Activated CD4-positive, alpha-beta T cell treated with anti-CD3 and anti-CD28 coated beads for 36 hours (primary cell): ENCODE data around the gene GTF2F1. TPM values are rescaled to one million over a fixed set of nuclear protein-coding genes. Genes with fewer than 3 reads are reported as not detected.

Experiments used
- ATAC-seq: fragments of 200-7000 bp; cut with Tn5 transposase; one replicate; pipeline ENCODE4 v1.10.0; 2021; ENCODE audit warnings: mild to moderate bottlenecking, moderate library complexity
- CTCF ChIA-PET: fragments of 350-600 bp; sonication (Branson Sonifier 250); formaldehyde crosslinking; loops from one replicate; lab custom pipeline; 2021; ENCODE audit warnings: antibody characterized with exemption; lab: Charles Lee
- POLR2A ChIA-PET: fragments of 350-600 bp; sonication (Branson Sonifier 250); formaldehyde crosslinking; loops from one replicate; lab custom pipeline; 2021; ENCODE audit warnings: antibody characterized with exemption, inconsistent platforms; lab: Charles Lee
- DNase-seq: peaks from one replicate; pipeline ENCODE4 v3.0.0-alpha.2; 2020
- H3K27ac Mint-ChIP-seq: one replicate; pipeline ENCODE4 v1.8.0; 2021; ENCODE audit warnings: mixed read lengths
- H3K27me3 Mint-ChIP-seq: one replicate; pipeline ENCODE4 v1.8.0; 2021; ENCODE audit warnings: mixed read lengths
- H3K36me3 Mint-ChIP-seq: one replicate; pipeline ENCODE4 v1.8.0; 2021; ENCODE audit warnings: low read depth, mixed read lengths
- H3K4me1 Mint-ChIP-seq: one replicate; pipeline ENCODE4 v1.8.0; 2021; ENCODE audit warnings: mixed read lengths
- H3K4me3 Mint-ChIP-seq: one replicate; pipeline ENCODE4 v1.8.0; 2021; ENCODE audit warnings: mild to moderate bottlenecking, moderate library complexity, mixed read lengths
- H3K9me3 Mint-ChIP-seq: one replicate; pipeline ENCODE4 v1.8.0; 2021; ENCODE audit warnings: low read depth, mixed read lengths
- intact Hi-C, 2 experiments: fragments of 100-400 bp; cut with DNase I in 1 of 2; cut with micrococcal nuclease in 1 of 2; formaldehyde crosslinking; loops; one replicate each; pipeline versions ENCODE4 v1.14.2 to v1.15.1; 2022 to 2024; cut with DNase I, micrococcal nuclease
- total RNA-seq, 2 experiments: library from RNA; stranded (reverse); gene quantifications; one replicate each; pipeline ENCODE4 v1.2.3, GENCODE V29; 2021

The GTF2F1 gene
- total RNA-seq, 2 experiments from 2014 or later, result 60.9 to 78.5 TPM

DNA sequence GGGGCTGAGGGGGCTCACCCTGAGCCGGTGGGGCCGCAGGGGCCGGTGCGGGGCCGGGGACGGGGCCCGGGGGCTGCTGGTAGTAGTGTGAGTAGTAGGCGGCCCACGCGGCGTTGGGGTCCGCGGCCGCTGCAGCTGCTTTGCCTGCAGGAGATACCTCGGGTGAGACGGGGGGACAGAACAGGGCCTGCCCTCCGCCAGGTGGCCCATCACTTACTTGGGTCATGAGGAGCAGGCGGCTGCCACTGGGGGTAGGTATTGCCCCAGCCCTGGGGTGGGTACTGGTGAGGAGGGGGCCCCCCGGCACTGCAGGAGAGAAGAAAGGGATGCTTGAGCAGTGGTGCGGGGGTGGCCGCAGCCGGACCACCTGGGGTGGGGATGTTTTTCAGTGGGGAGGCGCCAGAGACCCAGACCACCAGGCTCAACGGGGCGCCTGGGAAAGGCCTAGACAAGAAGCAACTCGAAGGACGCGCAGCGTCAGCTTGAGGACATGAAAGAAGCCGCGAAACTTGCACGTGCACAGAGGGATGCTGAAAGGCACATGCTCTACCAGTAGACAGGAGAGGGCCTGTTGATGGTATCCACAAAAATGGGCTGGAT, 22.7 kb upstream of the GTF2F1 start:
- ATAC-seq, result no peak
- no peak overlapping the region for H3K4me3 Mint-ChIP-seq
- POLR2A ChIA-PET, result interaction anchor here (0.6 kb wide), 1 partner anchor 512 kb away, joined by 3 read pairs; the partner anchor contains the start of gene NDUFA11
- no peak for DNase-seq
- peaks cover 46% of the 10 kb centered on the region for H3K36me3 Mint-ChIP-seq
- no peak overlapping the region for H3K27ac Mint-ChIP-seq
- intact Hi-C loops, result no loop called here
- CTCF ChIA-PET, result no interaction called here
- H3K9me3 Mint-ChIP-seq, result no peaks in the 10 kb centered on the region
- no peaks in the 10 kb centered on the region for H3K27me3 Mint-ChIP-seq
- peaks cover 2% of the 10 kb centered on the region for H3K4me1 Mint-ChIP-seq

DNA sequence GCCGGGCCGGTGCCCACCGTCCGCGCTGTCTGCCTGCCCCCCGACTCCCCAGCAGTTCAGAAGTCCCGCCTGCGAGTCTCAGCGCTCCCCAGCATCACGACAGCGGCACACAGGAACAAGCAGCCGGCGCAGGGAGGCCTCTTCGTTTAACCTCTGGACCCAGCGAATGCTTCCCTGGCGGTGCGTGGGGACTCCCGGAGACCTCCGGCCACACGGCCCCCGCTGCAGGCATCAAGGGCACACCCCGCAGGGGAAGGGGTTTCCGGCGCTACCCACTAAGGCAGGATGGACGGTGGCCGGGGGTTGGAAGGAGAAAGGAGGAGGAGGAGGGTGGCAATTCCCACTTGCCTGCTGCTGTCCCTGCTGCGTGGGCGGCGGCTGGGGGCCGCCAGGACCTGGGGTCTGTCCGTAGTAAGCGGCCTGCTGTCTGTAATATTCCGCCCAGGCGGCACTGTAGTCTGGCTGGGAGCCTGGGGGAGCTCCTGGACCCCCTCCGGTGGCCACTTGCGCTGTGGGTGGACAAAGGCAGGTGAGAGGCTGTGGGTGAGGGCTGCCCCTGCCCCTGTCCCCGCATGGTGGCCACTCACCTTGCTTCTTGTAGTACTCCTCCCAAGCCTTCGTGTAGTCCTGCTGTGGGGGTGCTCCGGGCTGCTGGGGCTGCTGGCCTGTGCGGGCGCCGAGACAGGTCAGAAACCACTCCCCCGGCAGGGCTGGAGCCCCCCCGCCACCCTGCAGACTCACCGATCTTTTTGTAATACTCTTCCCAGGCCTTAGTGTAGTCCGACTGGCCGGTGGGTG, 22.0 kb upstream of the GTF2F1 start:
- DNase-seq, result no peak
- Mint-ChIP-seq H3K4me1 (no peaks in the 10 kb centered on the region), H3K36me3 (peaks cover 39% of the 10 kb centered on the region), H3K27me3 (no peaks in the 10 kb centered on the region), H3K27ac (no peak overlapping the region), H3K4me3 (no peak overlapping the region), H3K9me3 (no peaks in the 10 kb centered on the region)
- ChIA-PET CTCF (no interaction called here), POLR2A (no interaction called here)
- intact Hi-C loops, result no loop called here
- ATAC-seq, result no peak

DNA sequence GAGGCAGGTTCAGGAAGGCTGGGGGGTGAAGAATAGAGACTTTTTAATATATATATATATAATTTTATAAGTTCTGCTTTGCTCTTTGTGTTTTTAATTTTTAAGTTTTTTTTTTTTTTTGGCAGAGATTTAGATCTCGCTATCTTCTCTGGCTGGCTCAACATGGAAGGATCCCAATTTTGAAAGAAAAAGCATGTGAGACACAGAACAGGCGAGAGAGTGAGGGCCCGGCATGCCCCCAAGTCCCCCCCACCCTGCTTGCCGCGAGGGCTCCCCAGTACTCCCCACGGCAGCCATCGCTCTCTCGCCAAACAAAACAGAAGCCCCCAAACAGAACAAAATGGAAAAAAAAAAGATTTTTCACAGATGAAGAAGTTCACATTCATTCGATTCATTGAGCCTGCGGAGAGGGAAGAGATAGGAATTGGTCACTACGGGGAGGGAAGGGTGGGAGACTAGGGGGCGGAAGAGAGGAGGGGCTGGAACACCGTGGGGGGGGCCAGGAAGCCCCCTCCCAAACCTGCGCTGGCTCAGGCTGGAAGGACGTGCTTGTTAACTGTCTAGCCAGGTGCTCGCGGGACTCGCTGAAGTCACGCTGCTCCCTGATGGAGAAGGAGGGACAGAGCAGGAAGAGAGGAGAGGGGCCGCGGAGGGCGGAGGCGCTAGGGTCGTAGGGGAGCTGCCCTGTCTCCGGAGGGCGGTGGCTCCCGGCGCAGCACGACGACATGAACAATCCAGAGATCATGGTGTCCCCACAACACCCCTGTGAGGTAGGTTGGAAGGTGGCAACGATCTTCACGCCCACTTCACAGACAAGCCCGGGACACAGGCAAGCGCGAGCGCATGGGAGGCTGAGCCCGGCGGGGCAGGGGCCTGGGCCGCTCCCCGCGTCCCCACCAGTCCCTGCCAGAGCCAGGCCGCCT, 21.0 kb upstream of the GTF2F1 start:
- no peak for ATAC-seq
- no peak overlapping the region for H3K27ac Mint-ChIP-seq
- intact Hi-C loops, result no loop called here
- peaks cover 30% of the 10 kb centered on the region for H3K36me3 Mint-ChIP-seq
- DNase-seq, result no peak
- POLR2A ChIA-PET, result no interaction called here
- no peaks in the 10 kb centered on the region for H3K27me3 Mint-ChIP-seq
- CTCF ChIA-PET, result no interaction called here
- H3K4me3 Mint-ChIP-seq, result no peak overlapping the region
- no peaks in the 10 kb centered on the region for H3K4me1 Mint-ChIP-seq
- H3K9me3 Mint-ChIP-seq, result no peaks in the 10 kb centered on the region

DNA sequence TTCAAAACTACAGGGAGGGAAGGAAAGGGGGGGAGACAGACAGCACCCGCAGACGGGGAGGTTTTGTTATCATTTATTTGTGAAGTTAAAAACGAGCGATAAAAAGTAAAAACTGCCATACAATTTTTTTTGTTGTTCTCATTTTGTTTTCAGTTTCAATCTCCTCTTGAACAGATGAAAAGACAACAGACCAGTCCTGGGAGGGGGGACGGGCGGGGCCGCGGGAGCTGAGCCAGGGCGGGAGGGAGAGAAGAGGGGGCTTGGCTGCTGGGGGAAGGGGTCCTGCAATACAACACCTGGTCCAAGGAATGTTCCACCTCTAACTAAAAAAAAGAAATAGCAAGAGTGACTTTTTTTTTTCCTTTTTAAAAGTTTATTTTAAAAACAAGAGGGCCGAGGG, 20.3 kb upstream of the GTF2F1 start:
- CTCF ChIA-PET, result no interaction called here
- ATAC-seq, result no peak
- POLR2A ChIA-PET, result no interaction called here
- DNase-seq, result no peak
- H3K36me3 Mint-ChIP-seq, result peaks cover 24% of the 10 kb centered on the region
- no peaks in the 10 kb centered on the region for H3K4me1 Mint-ChIP-seq
- no peaks in the 10 kb centered on the region for H3K27me3 Mint-ChIP-seq
- H3K4me3 Mint-ChIP-seq, result no peak overlapping the region
- intact Hi-C loops, result no loop called here
- no peaks in the 10 kb centered on the region for H3K9me3 Mint-ChIP-seq
- no peak overlapping the region for H3K27ac Mint-ChIP-seq

DNA sequence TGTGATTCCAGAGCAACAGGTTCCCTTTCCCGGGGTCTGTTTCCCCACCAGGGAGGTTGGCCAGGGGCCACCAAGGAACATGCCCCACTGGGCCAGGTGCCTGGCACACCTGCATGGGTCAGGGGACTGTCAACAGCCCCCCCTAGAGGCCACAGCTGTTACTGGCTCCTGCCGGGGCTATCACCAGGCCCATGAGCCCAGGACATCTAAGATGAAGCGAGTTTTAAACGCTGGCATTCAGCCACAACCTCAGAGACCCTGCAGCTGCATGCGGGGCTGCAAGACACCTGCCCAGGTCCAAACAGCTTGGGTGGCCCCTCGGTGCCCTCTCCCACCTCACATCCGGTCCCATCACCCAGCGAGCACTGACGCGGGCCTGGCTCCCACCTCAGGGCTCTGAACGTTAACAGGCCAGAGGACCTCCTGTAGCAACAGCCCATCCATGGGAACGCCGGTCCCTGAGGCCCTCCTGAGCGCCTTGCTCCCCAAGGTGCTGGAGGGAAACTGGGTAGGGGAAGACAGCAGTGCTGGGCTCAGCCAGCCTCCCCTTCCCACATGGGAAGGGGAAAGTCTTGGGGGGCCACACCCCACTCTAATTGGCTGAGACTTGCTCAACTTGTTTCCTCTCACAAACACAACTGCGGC, 19.6 kb upstream of the GTF2F1 start:
- H3K36me3 Mint-ChIP-seq, result peaks cover 19% of the 10 kb centered on the region
- ATAC-seq (peak; percentile 89), DNase-seq (peak; percentile 75)
- ChIA-PET CTCF (interaction anchor here (0.5 to 1.0 kb wide), 5 partner anchors 16 to 816 kb away, joined by 3 to 4 read pairs (median 3); partner anchors contain the start of gene ALKBH7), POLR2A (no interaction called here)
- no peak overlapping the region for H3K4me3 Mint-ChIP-seq
- intact Hi-C loops, result no loop called here
- no peaks in the 10 kb centered on the region for H3K27me3 Mint-ChIP-seq
- no peak overlapping the region for H3K27ac Mint-ChIP-seq
- no peaks in the 10 kb centered on the region for H3K4me1 Mint-ChIP-seq
- H3K9me3 Mint-ChIP-seq, result no peaks in the 10 kb centered on the region

DNA sequence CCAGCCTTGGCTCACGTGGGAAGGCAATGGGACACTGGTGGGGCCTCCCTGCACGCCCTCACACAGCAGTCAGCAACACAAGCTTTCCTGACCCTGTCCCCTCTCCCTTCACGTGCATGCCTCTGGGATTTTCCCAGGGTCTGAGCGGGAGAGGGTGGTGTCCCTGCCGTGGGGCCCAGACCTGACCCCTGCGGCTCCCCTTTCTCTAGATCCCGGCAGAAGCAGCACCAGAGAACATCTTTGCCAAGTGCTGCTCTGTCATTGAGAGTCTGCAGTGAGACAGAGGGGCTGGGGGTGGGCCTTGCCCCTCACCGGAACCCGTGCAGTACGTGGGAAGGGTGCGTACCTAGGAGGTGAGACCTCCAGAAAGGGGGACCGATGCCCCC, 19.1 kb upstream of the GTF2F1 start:
- Mint-ChIP-seq H3K4me1 (no peaks in the 10 kb centered on the region), H3K27ac (no peak overlapping the region), H3K9me3 (no peaks in the 10 kb centered on the region), H3K36me3 (peaks cover 18% of the 10 kb centered on the region), H3K27me3 (no peaks in the 10 kb centered on the region), H3K4me3 (no peak overlapping the region)
- DNase-seq, result no peak
- ATAC-seq, result peak; percentile 24
- CTCF ChIA-PET, result interaction anchor here (0.6 to 1.0 kb wide), 4 partner anchors 15 to 603 kb away, joined by 3 to 4 read pairs (median 4); partner anchors contain the start of gene ALKBH7
- intact Hi-C loops, result no loop called here
- POLR2A ChIA-PET, result no interaction called here

DNA sequence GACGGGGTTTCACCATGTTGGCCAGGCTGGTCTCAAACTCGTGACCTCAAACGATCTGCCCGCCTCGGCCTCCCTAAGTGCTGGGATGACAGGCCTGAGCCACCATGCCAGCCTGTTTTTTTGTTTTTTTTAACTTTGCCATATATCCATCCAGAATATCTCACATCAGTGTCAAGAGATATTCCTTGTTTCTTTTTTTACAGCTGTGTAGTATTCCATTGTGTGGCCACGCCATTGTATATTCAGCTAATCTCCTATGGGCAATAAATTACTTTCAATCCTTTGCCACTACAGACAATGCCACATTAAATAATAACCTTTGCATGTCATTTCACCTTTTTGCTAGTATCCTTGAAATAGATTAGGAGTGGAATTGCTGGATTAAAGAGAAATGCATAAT, 16.4 kb upstream of the GTF2F1 start:
- intact Hi-C loops, result no loop called here
- no peak overlapping the region for H3K4me3 Mint-ChIP-seq
- no peaks in the 10 kb centered on the region for H3K27me3 Mint-ChIP-seq

DNA sequence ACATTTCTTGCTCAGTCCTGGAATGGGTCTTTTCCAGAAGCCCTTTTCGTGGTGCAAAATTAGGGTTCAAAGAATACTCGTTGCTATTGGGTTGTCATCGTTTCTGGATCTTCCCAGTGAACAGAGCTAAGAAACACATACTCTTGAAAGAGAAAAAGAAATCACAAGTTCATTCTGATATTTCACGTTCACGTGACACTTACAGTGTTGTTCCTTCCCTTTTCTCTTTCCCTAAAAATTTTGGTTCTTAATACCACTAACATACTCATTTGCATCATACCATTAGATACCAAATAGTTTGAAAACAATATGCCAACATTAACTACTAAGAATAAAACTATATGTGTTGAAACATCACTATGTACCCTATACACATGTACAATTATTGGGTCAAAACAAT, 13.4 kb upstream of the GTF2F1 start:
- H3K9me3 Mint-ChIP-seq, result no peaks in the 10 kb centered on the region
- intact Hi-C loops, result no loop called here
- ChIA-PET POLR2A (no interaction called here), CTCF (no interaction called here)
- H3K27ac Mint-ChIP-seq, result no peak overlapping the region
- H3K4me1 Mint-ChIP-seq, result no peaks in the 10 kb centered on the region
- DNase-seq (no peak), ATAC-seq (no peak)
- no peaks in the 10 kb centered on the region for H3K36me3 Mint-ChIP-seq
- no peaks in the 10 kb centered on the region for H3K27me3 Mint-ChIP-seq
- H3K4me3 Mint-ChIP-seq, result no peak overlapping the region

More for the DNA sequence above, 16.4 kb upstream of the GTF2F1 start:
- Mint-ChIP-seq H3K4me1 (no peaks in the 10 kb centered on the region), H3K27ac (no peak overlapping the region), H3K9me3 (no peaks in the 10 kb centered on the region), H3K36me3 (peaks cover 5% of the 10 kb centered on the region)
- ATAC-seq, result no peak
- ChIA-PET CTCF (interaction anchor here (0.7 kb wide), 1 partner anchor 10 kb away, joined by 3 read pairs; no protein-coding TSS in a partner anchor), POLR2A (interaction anchor here (0.7 kb wide), 2 partner anchors 10 to 301 kb away, joined by 3 to 5 read pairs; no protein-coding TSS in a partner anchor)
- no peak for DNase-seq

DNA sequence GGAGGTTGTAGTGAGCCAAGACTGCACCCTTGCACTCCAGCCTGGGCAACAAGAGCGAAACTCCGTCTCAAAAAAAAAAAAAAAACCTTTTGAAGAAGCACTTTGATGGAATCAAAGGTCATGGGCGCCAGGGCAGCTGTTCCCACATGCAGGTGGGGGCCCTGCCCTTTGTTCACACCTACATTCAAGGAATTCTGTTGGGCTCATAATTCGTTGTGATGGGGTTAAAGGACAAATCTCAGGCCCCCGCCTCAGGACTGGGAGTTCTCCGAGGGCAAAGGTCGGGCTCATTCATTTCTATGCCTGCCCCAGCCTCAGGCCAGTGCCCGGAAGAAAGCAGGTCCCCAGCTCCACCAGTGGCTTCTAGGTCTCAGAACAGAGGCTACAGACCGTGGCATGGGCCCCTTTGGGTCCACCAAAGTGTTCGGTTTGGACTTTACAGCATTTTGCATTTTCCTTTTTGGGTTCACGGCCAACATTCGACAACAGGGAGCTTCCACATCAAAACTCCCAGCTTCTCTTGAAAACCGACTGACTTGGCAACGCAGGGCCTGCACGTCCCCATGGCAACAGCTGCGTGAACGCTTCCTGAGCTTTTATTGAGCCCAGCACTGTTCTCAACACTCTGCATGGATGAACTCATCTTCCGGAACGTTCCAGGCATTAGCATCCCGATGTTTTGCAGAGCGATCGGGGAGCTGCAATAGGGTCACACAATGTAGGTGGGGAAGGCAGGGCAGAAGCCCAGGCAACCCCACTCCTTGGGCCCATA, 10.1 kb upstream of the GTF2F1 start:
- CTCF ChIA-PET, result no interaction called here
- Mint-ChIP-seq H3K4me3 (no peak overlapping the region), H3K4me1 (no peaks in the 10 kb centered on the region), H3K36me3 (no peaks in the 10 kb centered on the region), H3K27ac (no peak overlapping the region), H3K27me3 (no peaks in the 10 kb centered on the region), H3K9me3 (no peaks in the 10 kb centered on the region)
- no peak for DNase-seq
- ATAC-seq, result no peak
- intact Hi-C loops, result no loop called here
- POLR2A ChIA-PET, result interaction anchor here (1.0 kb wide), 1 partner anchor 18 kb away, joined by 3 read pairs; no protein-coding TSS in a partner anchor

DNA sequence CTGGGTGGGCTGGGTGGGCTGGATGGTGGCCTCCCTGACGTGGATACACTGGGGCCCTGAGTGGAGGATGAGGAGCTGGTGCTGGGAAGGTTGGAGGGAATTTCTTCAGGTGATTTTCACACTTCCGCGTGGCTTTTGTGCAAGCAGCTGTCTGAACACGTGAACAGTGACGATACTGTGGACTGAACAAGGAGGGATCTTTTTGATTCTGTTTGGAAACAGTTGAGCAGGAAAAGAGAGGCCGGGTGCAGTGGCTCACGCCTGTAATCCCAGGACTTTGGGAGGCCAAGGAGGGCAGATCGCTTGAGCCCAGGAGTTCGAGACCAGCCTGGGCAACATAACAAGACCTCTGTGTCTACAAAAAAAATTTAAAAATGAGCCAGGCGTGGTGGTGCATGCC, 9.1 kb upstream of the GTF2F1 start:
- Mint-ChIP-seq H3K27me3 (no peaks in the 10 kb centered on the region), H3K36me3 (no peaks in the 10 kb centered on the region), H3K9me3 (no peaks in the 10 kb centered on the region), H3K27ac (no peak overlapping the region), H3K4me1 (no peaks in the 10 kb centered on the region), H3K4me3 (no peak overlapping the region)
- ChIA-PET CTCF (interaction anchor here (0.6 kb wide), 1 partner anchor 121 kb away, joined by 3 read pairs; no protein-coding TSS in a partner anchor), POLR2A (no interaction called here)
- DNase-seq, result no peak
- intact Hi-C loops, result no loop called here
- no peak for ATAC-seq
